Spinal cord (tissue), 10 donors: Measurements from ENCODE around the gene OR2A7. TPM values are rescaled to one million over a fixed set of nuclear protein-coding genes. Genes with fewer than 3 reads are reported as not detected.
"Not testable (repeated sequence)": the region's sequence is repeated elsewhere in the genome, so short reads cannot be mapped to it uniquely, and the experiment has no call there.

ENCODE experiments used
- DNase-seq, 6 donors: peaks; one replicate each; pipeline versions ENCODE4 v3.0.0 to v3.0.0-alpha.2; 2013 to 2015; ENCODE audit warnings: low spot score in 6 of 6, low read depth in 4 of 6
- H3K27ac ChIP-seq: one replicate; pipeline ENCODE4 v1.5.1; 2013; ENCODE audit warnings: low read depth, low read length, control low read depth
- H3K27me3 ChIP-seq: one replicate; pipeline ENCODE4 v1.6.1; 2013; ENCODE audit warnings: low read length; ENCODE audit not compliant: control insufficient read depth, insufficient read depth
- H3K36me3 ChIP-seq: one replicate; pipeline ENCODE4 v1.6.1; 2013; ENCODE audit warnings: low read length; ENCODE audit not compliant: control insufficient read depth, insufficient read depth
- H3K4me1 ChIP-seq: one replicate; pipeline ENCODE4 v1.6.1; 2013; ENCODE audit warnings: low read length; ENCODE audit not compliant: control insufficient read depth, insufficient read depth
- H3K4me3 ChIP-seq: one replicate; pipeline ENCODE4 v1.5.1; 2013; ENCODE audit warnings: low read depth, low read length, control low read depth
- H3K9me3 ChIP-seq: one replicate; pipeline ENCODE4 v1.6.1; 2013; ENCODE audit warnings: low read length; ENCODE audit not compliant: control insufficient read depth, insufficient read depth
- WGBS: methylation state at CpG from one replicate; pipeline ENCODE4 v1.1.5; 2013; ENCODE audit warnings: missing lambda C conversion rate; ENCODE audit not compliant: insufficient coverage; 5-methylcytosine and 5-hydroxymethylcytosine counted together
- polyA plus RNA-seq, 2 donors: library from polyadenylated mRNA; unstranded; fragments of 120-200 nt; gene quantifications; one replicate each; pipeline ENCODE4 v1.2.1, GENCODE V29; 2013; ENCODE audit not compliant: insufficient read length in 2 of 2
- total RNA-seq, 2 donors: library from RNA; depleted of rRNA in 1 of 2; stranded (reverse); fragments of 120-200 nt in 1 of 2; fragments of >200 nt in 1 of 2; gene quantifications; one replicate each; pipeline versions ENCODE4 v1.2.3 to v1.2.4, GENCODE V29; 2013 to 2014
- donor health status: healthy.

The OR2A7 gene
- total and polyA plus RNA-seq, 4 donors, result 0.25 to 2.2 (median 1.6) TPM

DNA sequence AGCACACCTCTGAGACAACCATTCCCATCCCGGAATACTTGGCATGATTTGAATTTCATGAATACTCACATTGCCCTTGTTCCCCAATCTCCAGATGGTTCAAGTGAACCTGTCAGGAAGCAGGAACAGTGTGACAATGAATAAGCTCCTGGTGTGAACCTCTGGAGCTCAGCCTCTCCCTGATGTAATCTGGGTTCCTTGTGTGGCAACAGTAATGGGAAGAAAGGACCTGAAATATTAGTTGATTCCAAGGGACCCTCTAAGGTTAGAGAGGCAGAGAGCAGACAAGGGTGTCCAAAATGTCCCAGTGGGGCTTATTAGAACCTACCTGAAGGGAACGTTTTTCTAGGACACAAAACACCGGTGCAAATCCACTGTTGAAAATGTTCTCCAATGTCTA lies 8.5 kb downstream of the OR2A7 start:
- Histone ChIP-seq H3K27me3 (no peaks in the 10 kb centered on the region), H3K4me1 (no peaks in the 10 kb centered on the region), H3K27ac (no peak overlapping the region), H3K4me3 (no peak overlapping the region), H3K9me3 (no peaks in the 10 kb centered on the region), H3K36me3 (no peaks in the 10 kb centered on the region)
- 75% methylated on average over 1 of the region's 3 CpGs for WGBS
- peak in 1 of 6 donors; percentile 36 for DNase-seq

- Histone ChIP-seq H3K4me1 (no peaks in the 10 kb centered on the region), H3K4me3 (no peak overlapping the region), H3K27ac (no peak overlapping the region), H3K27me3 (no peaks in the 10 kb centered on the region), H3K9me3 (no peaks in the 10 kb centered on the region), H3K36me3 (no peaks in the 10 kb centered on the region)
- 100% methylated on average over 2 of the region's 5 CpGs for whole genome bisulfite sequencing
- DNase-seq, result peak in 1 of 6 donors; percentile 64
Measured at GRCh38 chr7:144255471-144255897, 9.1 kb downstream of the OR2A7 start.

DNA sequence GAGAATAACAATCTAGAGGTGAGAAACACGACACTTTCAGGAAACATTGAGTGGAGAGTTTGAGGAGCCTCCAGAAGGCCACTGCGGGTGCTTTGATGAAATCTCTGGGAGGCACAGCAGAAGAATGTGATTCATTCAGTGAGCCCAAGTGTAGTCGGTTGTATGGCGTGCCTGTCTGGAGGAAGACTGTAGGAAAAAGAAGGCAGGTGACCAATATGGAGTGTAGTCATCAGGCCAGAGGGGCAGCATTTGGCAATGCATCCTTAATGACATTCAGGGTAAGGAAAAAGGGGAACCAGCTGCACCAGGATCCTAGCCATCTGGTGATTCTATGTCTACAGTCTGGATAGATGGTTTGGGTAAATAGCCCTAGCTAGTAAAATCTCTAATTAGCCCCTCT lies 12.3 kb downstream of the OR2A7 start:
- H3K4me3 ChIP-seq, H3K27ac ChIP-seq, H3K4me1 ChIP-seq, H3K27me3 ChIP-seq, DNase-seq, H3K9me3 ChIP-seq, H3K36me3 ChIP-seq: not testable (repeated sequence)
- no CpG with 5 or more reads among the region's 4 CpGs for WGBS

- H3K4me3 ChIP-seq, H3K9me3 ChIP-seq, DNase-seq, H3K27me3 ChIP-seq, H3K4me1 ChIP-seq, H3K36me3 ChIP-seq, H3K27ac ChIP-seq: not testable (repeated sequence)
- WGBS, result no CpG with 5 or more reads among the region's 1 CpG
Measured at GRCh38 chr7:144247674-144248330, 16.8 kb downstream of the OR2A7 start.

GRCh38 chr7:144246967-144247366 lies 17.6 kb downstream of the OR2A7 start:
- not testable (repeated sequence) for DNase-seq, H3K27me3 ChIP-seq, H3K27ac ChIP-seq, H3K9me3 ChIP-seq, H3K36me3 ChIP-seq, H3K4me1 ChIP-seq, H3K4me3 ChIP-seq
- WGBS, result no CpG with 5 or more reads among the region's 5 CpGs

DNA sequence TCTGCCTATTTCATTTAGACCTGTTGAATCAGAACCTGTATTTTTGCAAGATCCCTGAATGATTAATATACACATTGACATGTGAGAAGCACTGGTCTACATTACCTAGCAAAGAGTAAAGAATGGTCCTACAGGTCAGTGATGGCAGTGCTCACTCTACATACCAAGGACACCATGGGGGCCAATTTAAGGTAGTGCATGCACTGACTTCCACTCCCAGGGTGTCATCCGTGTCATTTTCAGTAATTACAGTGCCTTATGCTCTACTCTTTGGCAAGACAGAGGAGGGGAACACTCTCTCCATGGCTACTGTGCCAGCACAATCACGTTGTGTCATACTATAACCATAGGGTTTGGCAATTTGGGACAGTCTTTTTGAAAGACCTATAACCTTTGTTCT lies 19.2 kb downstream of the OR2A7 start:
- not testable (repeated sequence) for H3K4me3 ChIP-seq, H3K4me1 ChIP-seq, H3K27ac ChIP-seq, H3K9me3 ChIP-seq, H3K36me3 ChIP-seq, H3K27me3 ChIP-seq, DNase-seq
- no CpG with 5 or more reads among the region's 2 CpGs for WGBS

- not testable (repeated sequence) for H3K27ac ChIP-seq, H3K4me1 ChIP-seq, H3K9me3 ChIP-seq, DNase-seq, H3K36me3 ChIP-seq, H3K4me3 ChIP-seq, H3K27me3 ChIP-seq
- WGBS, result no CpG with 5 or more reads among the region's 2 CpGs
Measured at GRCh38 chr7:144239365-144239764, 25.2 kb downstream of the OR2A7 start, which contains the start of gene OR2A42. TSS of gene OR2A42 (minus strand) at chr7:144239605. CDS start at chr7:144232843, 6,762 bp downstream.

DNA sequence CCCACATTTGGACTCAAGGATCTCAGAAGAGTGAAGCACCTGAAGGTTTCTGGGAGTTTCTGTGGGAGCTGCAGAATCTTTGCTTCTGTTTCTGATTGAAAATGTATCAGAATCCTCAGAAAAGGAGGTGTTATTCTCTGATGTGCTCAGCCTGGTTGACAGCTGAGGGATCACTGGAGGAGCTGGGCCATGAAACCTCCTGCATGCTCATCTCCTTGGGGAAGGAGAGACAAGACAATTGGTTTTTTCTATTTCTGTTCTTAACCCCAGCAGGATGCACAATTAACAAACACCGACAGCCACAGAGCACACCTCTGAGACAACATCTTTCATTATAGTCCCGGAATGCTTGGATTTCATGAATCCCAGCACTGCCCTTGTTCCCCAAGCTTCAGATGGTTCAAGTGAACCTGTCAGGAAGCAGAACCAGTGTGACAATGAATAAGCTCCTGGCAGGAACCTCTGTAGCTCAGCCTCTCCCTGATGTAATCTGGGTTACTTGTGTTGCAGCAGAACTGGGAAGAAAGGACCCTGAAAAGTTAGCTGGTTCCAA lies 26.0 kb downstream of the OR2A7 start:
- WGBS, result 40% methylated on average over 1 of the region's 2 CpGs
- H3K27me3 ChIP-seq, H3K36me3 ChIP-seq, H3K27ac ChIP-seq, H3K4me1 ChIP-seq, H3K9me3 ChIP-seq, H3K4me3 ChIP-seq: not testable (repeated sequence)
- peak in 1 of 6 donors; percentile 17 for DNase-seq

DNA sequence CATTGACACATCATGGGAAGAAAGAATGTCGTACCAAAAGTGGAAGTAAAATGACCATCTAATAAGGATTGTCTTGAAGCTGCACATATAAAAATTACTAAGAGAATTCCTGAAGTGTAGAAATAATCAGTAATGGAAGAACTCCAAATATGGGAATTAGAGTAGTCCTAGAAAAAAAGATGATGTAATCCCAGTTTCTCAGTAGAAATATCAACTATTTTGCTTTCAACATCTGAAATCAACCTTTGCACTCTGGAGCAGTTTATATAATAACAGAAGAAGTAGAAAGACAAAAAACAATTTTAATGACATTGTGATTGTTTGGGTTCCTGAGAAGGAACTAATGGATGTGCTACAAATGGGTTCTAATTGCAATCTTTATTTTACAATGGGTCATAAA lies 31.6 kb downstream of the OR2A7 start:
- not testable (repeated sequence) for H3K4me1 ChIP-seq, H3K9me3 ChIP-seq, DNase-seq, H3K27ac ChIP-seq, H3K4me3 ChIP-seq, H3K36me3 ChIP-seq, H3K27me3 ChIP-seq
- WGBS, result no CpG with 5 or more reads among the region's 1 CpG

DNA sequence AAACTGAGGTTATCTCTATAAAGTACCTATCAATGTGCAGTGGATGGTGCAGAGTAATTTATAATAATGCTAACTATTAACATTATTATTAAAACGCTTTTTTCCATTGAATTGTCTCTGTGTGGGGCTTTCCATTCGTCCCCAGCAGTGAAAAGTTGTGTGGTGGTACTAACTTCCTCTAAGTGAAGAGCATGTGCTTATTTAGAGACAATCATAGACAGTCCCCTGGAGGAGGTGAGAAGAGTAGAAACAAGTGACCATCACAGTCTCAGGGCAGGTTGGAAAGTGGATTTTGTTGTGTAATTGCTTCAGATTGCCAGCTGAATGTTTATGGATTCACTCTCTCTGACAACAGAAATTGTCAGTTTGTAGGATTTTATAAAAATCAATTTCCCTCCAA lies 33.6 kb downstream of the OR2A7 start:
- not testable (repeated sequence) for DNase-seq, H3K4me1 ChIP-seq, H3K36me3 ChIP-seq, H3K4me3 ChIP-seq, H3K9me3 ChIP-seq, H3K27me3 ChIP-seq, H3K27ac ChIP-seq
- no CpG with 5 or more reads among the region's 2 CpGs for WGBS
